H9 (cell line): ENCODE data around the gene KCNK5. TPM values are rescaled to one million over a fixed set of nuclear protein-coding genes. Genes with fewer than 3 reads are reported as not detected.

ENCODE experiments used
- DNase-seq: peaks from one replicate; pipeline ENCODE4 v3.0.0-alpha.2; 2017
- H2AFZ ChIP-seq: one replicate; pipeline ENCODE4 v1.6.1; 2013; ENCODE audit warnings: mild to moderate bottlenecking, low read length, control low read depth, moderate library complexity
- H2AK5ac ChIP-seq: 2 replicates; pipeline ENCODE4 v1.6.1; 2013; ENCODE audit warnings: low read length, control low read depth, mixed read lengths; ENCODE audit not compliant: insufficient read length
- H2BK120ac ChIP-seq: one replicate; pipeline ENCODE4 v1.6.1; 2013; ENCODE audit warnings: low read depth, mild to moderate bottlenecking, low read length, control low read depth, inconsistent platforms; ENCODE audit not compliant: poor library complexity, severe bottlenecking
- H2BK12ac ChIP-seq: 2 replicates; pipeline ENCODE4 v1.6.1; 2013; ENCODE audit warnings: low read length, control low read depth, mixed read lengths, low read depth; ENCODE audit not compliant: insufficient read length
- H2BK15ac ChIP-seq: 2 replicates; pipeline ENCODE4 v1.6.1; 2013; ENCODE audit warnings: low read depth, low read length, control low read depth
- H2BK20ac ChIP-seq: one replicate; pipeline ENCODE4 v1.6.1; 2013; ENCODE audit warnings: low read depth, mild to moderate bottlenecking, low read length, control low read depth, inconsistent platforms; ENCODE audit not compliant: poor library complexity, severe bottlenecking
- H2BK5ac ChIP-seq: 2 replicates; pipeline ENCODE4 v1.6.1; 2013; ENCODE audit warnings: low read length, control low read depth, mixed read lengths; ENCODE audit not compliant: insufficient read length
- H3K14ac ChIP-seq: 2 replicates; pipeline ENCODE4 v1.6.1; 2013; ENCODE audit warnings: low read length, control low read depth; ENCODE audit not compliant: insufficient read depth
- H3K18ac ChIP-seq: 2 replicates; pipeline ENCODE4 v1.6.1; 2013; ENCODE audit warnings: low read depth, mild to moderate bottlenecking, mixed read lengths, low read length, control low read depth; ENCODE audit not compliant: insufficient read length
- H3K23ac ChIP-seq: 2 replicates; pipeline ENCODE4 v1.6.1; 2013; ENCODE audit warnings: low read length, control low read depth, mixed read lengths, low read depth; ENCODE audit not compliant: insufficient read length
- H3K23me2 ChIP-seq: 2 replicates; pipeline ENCODE4 v1.6.1; 2013; ENCODE audit warnings: low read depth, mild to moderate bottlenecking, mixed read lengths, low read length, control low read depth; ENCODE audit not compliant: insufficient read length, poor library complexity, severe bottlenecking
- H3K27ac ChIP-seq: 2 replicates; pipeline ENCODE4 v1.5.1; 2013; ENCODE audit warnings: low read length, control low read depth, mixed read lengths, low read depth; ENCODE audit not compliant: insufficient read length
- H3K27me3 ChIP-seq: 2 replicates; pipeline ENCODE4 v1.6.1; 2013; ENCODE audit warnings: low read length, control low read depth, inconsistent platforms; ENCODE audit not compliant: insufficient read depth
- H3K4ac ChIP-seq: 2 replicates; pipeline ENCODE4 v1.6.1; 2013; ENCODE audit warnings: low read depth, mild to moderate bottlenecking, control low read depth, inconsistent platforms, low read length, moderate library complexity
- H3K4me1 ChIP-seq: 2 replicates; pipeline ENCODE4 v1.6.1; 2013; ENCODE audit warnings: low read length, control low read depth, inconsistent platforms; ENCODE audit not compliant: insufficient read depth
- H3K4me2 ChIP-seq: 2 replicates; pipeline ENCODE4 v1.6.1; 2013; ENCODE audit warnings: low read length, control low read depth, mixed read lengths; ENCODE audit not compliant: insufficient read length, insufficient read depth
- H3K56ac ChIP-seq: 2 replicates; pipeline ENCODE4 v1.6.1; 2013; ENCODE audit warnings: low read depth, mild to moderate bottlenecking, mixed read lengths, low read length, control low read depth; ENCODE audit not compliant: insufficient read length
- H3K79me1 ChIP-seq: 2 replicates; pipeline ENCODE4 v1.6.1; 2013; ENCODE audit warnings: low read depth, mild to moderate bottlenecking, moderate library complexity, low read length, control low read depth, inconsistent platforms; ENCODE audit not compliant: insufficient read depth, poor library complexity, severe bottlenecking
- H3K79me2 ChIP-seq: 2 replicates; pipeline ENCODE4 v1.6.1; 2013; ENCODE audit warnings: low read length, control low read depth, inconsistent platforms; ENCODE audit not compliant: insufficient read depth
- H3K9ac ChIP-seq: 2 replicates; pipeline ENCODE4 v1.6.1; 2013; ENCODE audit warnings: low read length, control low read depth, mixed read lengths; ENCODE audit not compliant: insufficient read length; ENCODE audit errors: extremely low read depth
- H3K9me3 ChIP-seq: one replicate; pipeline ENCODE4 v1.6.1; 2013; ENCODE audit warnings: low read depth, low read length, inconsistent platforms; ENCODE audit not compliant: control insufficient read depth
- H3T11ph ChIP-seq: one replicate; pipeline ENCODE4 v1.6.1; 2013; ENCODE audit warnings: mild to moderate bottlenecking, low read length, control low read depth, inconsistent platforms
- H4K20me1 ChIP-seq: one replicate; pipeline ENCODE4 v1.6.1; 2013; ENCODE audit not compliant: control insufficient read depth, insufficient read length, insufficient read depth
- H4K5ac ChIP-seq: 2 replicates; pipeline ENCODE4 v1.6.1; 2013; ENCODE audit warnings: low read depth, mild to moderate bottlenecking, mixed read lengths, low read length, control low read depth; ENCODE audit not compliant: insufficient read length
- H4K8ac ChIP-seq: replicated peaks from 2 replicates; pipeline ENCODE4 v1.6.1; 2013; ENCODE audit warnings: low read length, control low read depth, mixed read lengths, low read depth; ENCODE audit not compliant: insufficient read length
- H4K91ac ChIP-seq: 2 replicates; pipeline ENCODE4 v1.6.1; 2013; ENCODE audit warnings: low read depth, mild to moderate bottlenecking, moderate library complexity, mixed read lengths, low read length, control low read depth; ENCODE audit not compliant: insufficient read length
- H3K27ac Mint-ChIP-seq, 3 experiments: 2 replicates in 2 of 3; 3 replicates in 1 of 3; pipeline ENCODE4 v1.8.0; 2020 to 2021; ENCODE audit warnings: mixed read lengths in 3 of 3, mild to moderate bottlenecking in 1 of 3, moderate library complexity in 1 of 3
- H3K27me3 Mint-ChIP-seq: 2 replicates; pipeline ENCODE4 v1.8.0; 2021; ENCODE audit warnings: low read depth, mild to moderate bottlenecking, moderate library complexity, mixed read lengths
- H3K36me3 Mint-ChIP-seq, 3 experiments: 2 replicates in 2 of 3; 3 replicates in 1 of 3; pipeline ENCODE4 v1.8.0; 2020 to 2021; ENCODE audit warnings: low read depth in 3 of 3, mixed read lengths in 3 of 3; ENCODE audit not compliant: insufficient read depth in 1 of 3
- H3K4me1 Mint-ChIP-seq, 2 experiments: 2 replicates each; pipeline ENCODE4 v1.8.0; 2020; ENCODE audit warnings: mixed read lengths in 2 of 2
- H3K4me3 Mint-ChIP-seq, 2 experiments: 2 replicates in 1 of 2; 3 replicates in 1 of 2; pipeline ENCODE4 v1.8.0; 2020 to 2021; ENCODE audit warnings: mild to moderate bottlenecking in 2 of 2, mixed read lengths in 2 of 2, moderate library complexity in 1 of 2
- H3K9me3 Mint-ChIP-seq, 2 experiments: 2 replicates in 1 of 2; 3 replicates in 1 of 2; pipeline ENCODE4 v1.8.0; 2020; ENCODE audit warnings: mild to moderate bottlenecking in 2 of 2, mixed read lengths in 2 of 2, moderate library complexity in 1 of 2
- CTCF ChIP-seq: fragments of 200-600 bp; sonication (generic); conservative IDR thresholded peaks from 3 replicates; pipeline ENCODE4 v1.8.0; 2021; ENCODE audit warnings: antibody characterized with exemption, mild to moderate bottlenecking
- WGBS: extraction: QIAGEN DNeasy Blood & Tissue Kit; methylation state at CpG from one replicate; pipeline ENCODE4 v1.1.7; 2013; ENCODE audit warnings: missing lambda C conversion rate, low lambda C conversion rate, mixed read lengths; ENCODE audit not compliant: insufficient read length; ENCODE audit errors: extremely low coverage; 5-methylcytosine and 5-hydroxymethylcytosine counted together
- total RNA-seq: library from RNA; stranded (reverse); gene quantifications from 2 replicates; pipeline ENCODE4 v1.2.1, GENCODE V29; 2021

Gene KCNK5
- total RNA-seq, 1 experiment from 2014 or later = 30.0 TPM

GRCh38 chr6:39192736-39193135 is 36.5 kb downstream of the KCNK5 start:
- Histone ChIP-seq H2BK120ac (no peak overlapping the region), H3K4me2 (no peak overlapping the region), H3K9ac (no peak overlapping the region), H3K27me3 (no peaks in the 10 kb centered on the region), H3K23ac (no peak overlapping the region), H3T11ph (no peak overlapping the region), H3K4me1 (no peaks in the 10 kb centered on the region), H3K27ac (no peak overlapping the region), H2AK5ac (no peak overlapping the region), H4K5ac (no peak overlapping the region), H2BK20ac (no peak overlapping the region), H2BK5ac (no peak overlapping the region), H2BK12ac (no peak overlapping the region), H3K79me1 (peaks cover 5% of the 10 kb centered on the region), H3K9me3 (no peaks in the 10 kb centered on the region), H4K8ac (no peak overlapping the region), H3K4ac (no peak overlapping the region), H3K23me2 (no peaks in the 10 kb centered on the region), H2BK15ac (no peak overlapping the region), H3K14ac (no peak overlapping the region), H2AFZ (no peak overlapping the region), H3K79me2 (no peaks in the 10 kb centered on the region; the same call in 1 of the 2 replicates), H4K91ac (no peak overlapping the region), H4K20me1 (no peaks in the 10 kb centered on the region), H3K18ac (no peak overlapping the region), H3K56ac (no peak overlapping the region)
- Mint-ChIP-seq H3K36me3 (peaks cover 65 to 76% (median 75%) of the 10 kb centered on the region in 3 experiments), H3K4me3 (no peak overlapping the region), H3K27ac (peak overlapping the region in 2 of 3 experiments; percentile 60 to 86; a peak in 2 of 7 replicates), H3K4me1 (peaks cover 20 to 24% of the 10 kb centered on the region in 2 experiments), H3K27me3 (no peaks in the 10 kb centered on the region; the same call in none of the 2 replicates), H3K9me3 (no peaks in the 10 kb centered on the region)
- no peak for DNase-seq
- TF ChIP-seq CTCF = no peak
- WGBS = no CpG with 5 or more reads among the region's 6 CpGs
